ENCODE measurements around the gene DENND4B. TPM values are rescaled to one million over a fixed set of nuclear protein-coding genes. Genes with fewer than 3 reads are reported as not detected.

Gene DENND4B
- total and polyA plus RNA-seq, 9 of the 15 experiments (the other 6 are each of a cell fraction or from before 2014, with no cell fraction given), result 9.5 to 80.5 (median 23.1) TPM

DNA sequence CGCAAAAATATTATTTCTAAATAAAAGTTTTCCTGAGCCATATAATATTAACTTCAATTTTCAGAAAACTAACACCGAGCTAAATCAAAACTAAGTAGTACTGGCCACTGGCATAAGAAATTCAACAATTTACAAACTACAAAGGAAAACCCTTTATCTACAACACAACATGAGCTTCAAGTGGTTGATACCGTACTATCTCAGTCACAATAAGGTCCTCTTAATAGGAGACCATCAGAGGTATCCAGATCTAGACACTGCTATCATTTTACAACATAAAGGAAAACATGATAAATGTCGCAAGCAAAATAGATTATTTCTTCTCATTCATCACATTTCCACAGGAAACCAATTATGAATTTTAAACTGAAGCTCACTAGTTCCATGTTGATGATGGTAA lies 63.3 kb downstream of the DENND4B start (continued):
- TF ChIP-seq, protein P1, sequence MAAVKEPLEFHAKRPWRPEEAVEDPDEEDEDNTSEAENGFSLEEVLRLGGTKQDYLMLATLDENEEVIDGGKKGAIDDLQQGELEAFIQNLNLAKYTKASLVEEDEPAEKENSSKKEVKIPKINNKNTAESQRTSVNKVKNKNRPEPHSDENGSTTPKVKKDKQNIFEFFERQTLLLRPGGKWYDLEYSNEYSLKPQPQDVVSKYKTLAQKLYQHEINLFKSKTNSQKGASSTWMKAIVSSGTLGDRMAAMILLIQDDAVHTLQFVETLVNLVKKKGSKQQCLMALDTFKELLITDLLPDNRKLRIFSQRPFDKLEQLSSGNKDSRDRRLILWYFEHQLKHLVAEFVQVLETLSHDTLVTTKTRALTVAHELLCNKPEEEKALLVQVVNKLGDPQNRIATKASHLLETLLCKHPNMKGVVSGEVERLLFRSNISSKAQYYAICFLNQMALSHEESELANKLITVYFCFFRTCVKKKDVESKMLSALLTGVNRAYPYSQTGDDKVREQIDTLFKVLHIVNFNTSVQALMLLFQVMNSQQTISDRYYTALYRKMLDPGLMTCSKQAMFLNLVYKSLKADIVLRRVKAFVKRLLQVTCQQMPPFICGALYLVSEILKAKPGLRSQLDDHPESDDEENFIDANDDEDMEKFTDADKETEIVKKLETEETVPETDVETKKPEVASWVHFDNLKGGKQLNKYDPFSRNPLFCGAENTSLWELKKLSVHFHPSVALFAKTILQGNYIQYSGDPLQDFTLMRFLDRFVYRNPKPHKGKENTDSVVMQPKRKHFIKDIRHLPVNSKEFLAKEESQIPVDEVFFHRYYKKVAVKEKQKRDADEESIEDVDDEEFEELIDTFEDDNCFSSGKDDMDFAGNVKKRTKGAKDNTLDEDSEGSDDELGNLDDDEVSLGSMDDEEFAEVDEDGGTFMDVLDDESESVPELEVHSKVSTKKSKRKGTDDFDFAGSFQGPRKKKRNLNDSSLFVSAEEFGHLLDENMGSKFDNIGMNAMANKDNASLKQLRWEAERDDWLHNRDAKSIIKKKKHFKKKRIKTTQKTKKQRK (IDR thresholded peaks at IDR 0.05; ENCODE audit: borderline replicate concordance, low read depth, low read length), result no peak
- TF ChIP-seq SP1 (CRISPR knock-in tag; IDR thresholded peaks at IDR 0.05) (no peak), ZNF668 (CRISPR knock-in tag; IDR thresholded peaks at IDR 0.05) (no peak), SRF (CRISPR knock-in tag; IDR thresholded peaks at IDR 0.05) (no peak), CHD2 (IDR thresholded peaks at IDR 0.05; ENCODE audit: low read depth, low read length) (no peak), FOXK2 (conservative IDR thresholded peaks at IDR 0.05 in 1 of 2, IDR thresholded peaks at IDR 0.05 in 1 of 2; ENCODE audit: low read depth in 2 of 2) (no peak), ZNF785 (CRISPR knock-in tag; IDR thresholded peaks at IDR 0.05) (no peak), KLF16 (IDR thresholded peaks at IDR 0.05) (peak; percentile 43; the same call in 1 of the 2 replicates), SOX6 (IDR thresholded peaks at IDR 0.05) (peak; percentile 73), CBFA2T3 (IDR thresholded peaks at IDR 0.05) (peak; percentile 89), CBX5 (IDR thresholded peaks at IDR 0.05; ENCODE audit: borderline replicate concordance, low read depth) (no peak), RCOR1 (IDR thresholded peaks at IDR 0.05; ENCODE audit: borderline replicate concordance in 1 of 2, low read depth in 2 of 2, low read length in 2 of 2) (peak in 1 of 2 experiments; percentile 22; a peak in 1 of 4 replicates), CBFA2T2 (conservative IDR thresholded peaks at IDR 0.05) (peak; percentile 81)
- TF ChIP-seq, protein P2, sequence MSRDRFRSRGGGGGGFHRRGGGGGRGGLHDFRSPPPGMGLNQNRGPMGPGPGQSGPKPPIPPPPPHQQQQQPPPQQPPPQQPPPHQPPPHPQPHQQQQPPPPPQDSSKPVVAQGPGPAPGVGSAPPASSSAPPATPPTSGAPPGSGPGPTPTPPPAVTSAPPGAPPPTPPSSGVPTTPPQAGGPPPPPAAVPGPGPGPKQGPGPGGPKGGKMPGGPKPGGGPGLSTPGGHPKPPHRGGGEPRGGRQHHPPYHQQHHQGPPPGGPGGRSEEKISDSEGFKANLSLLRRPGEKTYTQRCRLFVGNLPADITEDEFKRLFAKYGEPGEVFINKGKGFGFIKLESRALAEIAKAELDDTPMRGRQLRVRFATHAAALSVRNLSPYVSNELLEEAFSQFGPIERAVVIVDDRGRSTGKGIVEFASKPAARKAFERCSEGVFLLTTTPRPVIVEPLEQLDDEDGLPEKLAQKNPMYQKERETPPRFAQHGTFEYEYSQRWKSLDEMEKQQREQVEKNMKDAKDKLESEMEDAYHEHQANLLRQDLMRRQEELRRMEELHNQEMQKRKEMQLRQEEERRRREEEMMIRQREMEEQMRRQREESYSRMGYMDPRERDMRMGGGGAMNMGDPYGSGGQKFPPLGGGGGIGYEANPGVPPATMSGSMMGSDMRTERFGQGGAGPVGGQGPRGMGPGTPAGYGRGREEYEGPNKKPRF (IDR thresholded peaks at IDR 0.05; ENCODE audit: low read depth, low read length), result no peak
- TF ChIP-seq, protein P3, sequence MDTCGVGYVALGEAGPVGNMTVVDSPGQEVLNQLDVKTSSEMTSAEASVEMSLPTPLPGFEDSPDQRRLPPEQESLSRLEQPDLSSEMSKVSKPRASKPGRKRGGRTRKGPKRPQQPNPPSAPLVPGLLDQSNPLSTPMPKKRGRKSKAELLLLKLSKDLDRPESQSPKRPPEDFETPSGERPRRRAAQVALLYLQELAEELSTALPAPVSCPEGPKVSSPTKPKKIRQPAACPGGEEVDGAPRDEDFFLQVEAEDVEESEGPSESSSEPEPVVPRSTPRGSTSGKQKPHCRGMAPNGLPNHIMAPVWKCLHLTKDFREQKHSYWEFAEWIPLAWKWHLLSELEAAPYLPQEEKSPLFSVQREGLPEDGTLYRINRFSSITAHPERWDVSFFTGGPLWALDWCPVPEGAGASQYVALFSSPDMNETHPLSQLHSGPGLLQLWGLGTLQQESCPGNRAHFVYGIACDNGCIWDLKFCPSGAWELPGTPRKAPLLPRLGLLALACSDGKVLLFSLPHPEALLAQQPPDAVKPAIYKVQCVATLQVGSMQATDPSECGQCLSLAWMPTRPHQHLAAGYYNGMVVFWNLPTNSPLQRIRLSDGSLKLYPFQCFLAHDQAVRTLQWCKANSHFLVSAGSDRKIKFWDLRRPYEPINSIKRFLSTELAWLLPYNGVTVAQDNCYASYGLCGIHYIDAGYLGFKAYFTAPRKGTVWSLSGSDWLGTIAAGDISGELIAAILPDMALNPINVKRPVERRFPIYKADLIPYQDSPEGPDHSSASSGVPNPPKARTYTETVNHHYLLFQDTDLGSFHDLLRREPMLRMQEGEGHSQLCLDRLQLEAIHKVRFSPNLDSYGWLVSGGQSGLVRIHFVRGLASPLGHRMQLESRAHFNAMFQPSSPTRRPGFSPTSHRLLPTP (IDR thresholded peaks at IDR 0.05; ENCODE audit: borderline replicate concordance, extremely low read depth, insufficient read length), result no peak
- TF ChIP-seq, protein P4, sequence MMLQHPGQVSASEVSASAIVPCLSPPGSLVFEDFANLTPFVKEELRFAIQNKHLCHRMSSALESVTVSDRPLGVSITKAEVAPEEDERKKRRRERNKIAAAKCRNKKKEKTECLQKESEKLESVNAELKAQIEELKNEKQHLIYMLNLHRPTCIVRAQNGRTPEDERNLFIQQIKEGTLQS (IDR thresholded peaks at IDR 0.05), result no peak
- TF ChIP-seq, protein P4 (CRISPR knock-in tag; conservative IDR thresholded peaks at IDR 0.05), result no peak
- TF ChIP-seq, protein P5, sequence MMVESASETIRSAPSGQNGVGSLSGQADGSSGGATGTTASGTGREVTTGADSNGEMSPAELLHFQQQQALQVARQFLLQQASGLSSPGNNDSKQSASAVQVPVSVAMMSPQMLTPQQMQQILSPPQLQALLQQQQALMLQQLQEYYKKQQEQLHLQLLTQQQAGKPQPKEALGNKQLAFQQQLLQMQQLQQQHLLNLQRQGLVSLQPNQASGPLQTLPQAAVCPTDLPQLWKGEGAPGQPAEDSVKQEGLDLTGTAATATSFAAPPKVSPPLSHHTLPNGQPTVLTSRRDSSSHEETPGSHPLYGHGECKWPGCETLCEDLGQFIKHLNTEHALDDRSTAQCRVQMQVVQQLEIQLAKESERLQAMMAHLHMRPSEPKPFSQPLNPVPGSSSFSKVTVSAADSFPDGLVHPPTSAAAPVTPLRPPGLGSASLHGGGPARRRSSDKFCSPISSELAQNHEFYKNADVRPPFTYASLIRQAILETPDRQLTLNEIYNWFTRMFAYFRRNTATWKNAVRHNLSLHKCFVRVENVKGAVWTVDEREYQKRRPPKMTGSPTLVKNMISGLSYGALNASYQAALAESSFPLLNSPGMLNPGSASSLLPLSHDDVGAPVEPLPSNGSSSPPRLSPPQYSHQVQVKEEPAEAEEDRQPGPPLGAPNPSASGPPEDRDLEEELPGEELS (CRISPR knock-in tag; IDR thresholded peaks at IDR 0.05; ENCODE audit: borderline replicate concordance), result no peak

All from K562 (cell line).